HG02798 (cell line): ENCODE data around the gene EXOC6B.

ENCODE experiments used
- ATAC-seq: cut with Tn5 transposase; IDR thresholded peaks from one replicate; pipeline ENCODE4 v1.9.1; 2021; ENCODE audit warnings: mild to moderate bottlenecking; ENCODE audit not compliant: unreplicated experiment, poor library complexity

Gene EXOC6B

DNA sequence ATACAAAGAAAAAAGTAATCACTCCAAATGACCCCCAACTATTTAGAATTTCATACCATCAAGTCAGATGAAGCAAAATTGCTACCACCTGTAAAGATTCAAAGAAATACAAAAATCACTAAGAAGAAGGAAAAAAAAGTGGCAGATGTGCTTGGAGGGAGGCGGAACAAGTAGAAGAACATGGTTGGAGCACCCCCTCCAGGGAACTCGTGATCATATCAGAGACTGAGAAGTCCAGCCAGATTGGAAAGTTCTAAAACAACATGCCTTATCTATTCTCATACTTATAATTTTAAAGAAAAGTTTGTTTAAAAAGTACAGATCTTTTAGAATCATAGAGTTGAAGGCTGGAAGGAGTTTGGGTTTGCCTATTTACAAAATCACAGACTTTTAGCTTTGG is 564.8 kb downstream of the EXOC6B start:
- no peak for ATAC-seq

DNA sequence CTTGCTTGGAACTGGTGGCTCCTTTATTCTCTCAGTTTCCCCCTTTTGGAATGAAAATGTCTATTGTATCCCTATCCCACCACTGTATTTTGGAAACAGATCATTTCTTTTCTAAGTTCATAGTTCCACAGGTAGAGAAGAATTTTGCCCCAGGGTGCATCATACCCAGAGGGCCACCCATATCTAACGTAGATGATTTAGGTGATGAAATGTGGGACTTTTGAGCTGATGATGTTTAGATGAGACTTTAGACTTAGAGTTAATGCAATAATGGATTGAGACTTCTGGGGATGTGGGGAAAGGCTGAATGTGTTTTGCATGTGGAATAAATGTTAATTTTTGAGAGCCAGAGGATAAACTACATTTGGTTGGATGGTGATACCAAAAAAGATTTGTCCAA is 570.3 kb downstream of the EXOC6B start:
- no peak for ATAC-seq

DNA sequence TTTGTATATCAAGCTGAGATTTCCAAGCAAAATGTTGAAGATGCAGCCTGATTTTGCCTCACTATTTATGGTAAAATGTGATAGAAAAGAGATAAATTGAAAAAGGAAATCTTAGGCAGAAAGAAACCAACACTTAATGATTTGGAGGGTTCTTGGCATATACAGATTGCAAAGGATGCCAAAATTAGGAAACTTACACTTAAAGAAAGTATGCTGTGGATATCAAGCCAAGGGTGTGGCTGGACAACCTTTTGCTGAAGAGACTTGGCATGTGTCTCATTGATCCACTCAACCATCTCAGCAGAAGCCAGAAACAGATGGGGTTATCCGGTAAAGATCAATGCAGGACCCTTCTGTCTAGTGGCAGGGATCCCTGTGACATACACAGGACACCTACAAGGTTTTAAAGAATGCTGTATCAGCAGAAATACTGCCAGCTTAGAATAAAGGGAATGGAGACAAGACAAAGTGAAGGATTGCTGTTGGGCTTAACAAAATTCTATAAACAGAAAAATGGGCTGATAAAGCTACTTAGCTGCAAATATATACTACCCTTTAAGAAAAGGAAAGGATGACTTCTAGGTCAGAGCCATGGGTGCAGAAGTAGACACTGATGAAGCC is 570.9 kb downstream of the EXOC6B start:
- no peak for ATAC-seq

DNA sequence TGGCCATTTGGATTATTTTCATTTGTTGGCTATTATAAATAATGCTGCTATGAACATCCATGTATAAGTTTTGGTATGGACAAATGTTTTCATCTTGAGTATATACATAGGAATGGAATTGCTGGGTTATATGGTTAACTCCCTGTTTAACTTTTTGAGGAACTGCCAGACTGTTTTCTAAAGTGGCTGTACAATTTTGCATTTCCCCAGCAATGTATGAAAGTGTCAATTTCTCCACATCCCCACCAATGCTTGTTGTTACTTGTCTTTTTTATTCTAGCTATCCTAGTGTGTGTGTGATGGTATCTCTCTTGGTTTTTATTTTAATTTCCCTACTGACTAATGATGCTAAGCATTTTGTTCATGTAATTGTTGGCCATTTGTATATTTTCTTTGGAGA is 587.5 kb downstream of the EXOC6B start:
- no peak for ATAC-seq

DNA sequence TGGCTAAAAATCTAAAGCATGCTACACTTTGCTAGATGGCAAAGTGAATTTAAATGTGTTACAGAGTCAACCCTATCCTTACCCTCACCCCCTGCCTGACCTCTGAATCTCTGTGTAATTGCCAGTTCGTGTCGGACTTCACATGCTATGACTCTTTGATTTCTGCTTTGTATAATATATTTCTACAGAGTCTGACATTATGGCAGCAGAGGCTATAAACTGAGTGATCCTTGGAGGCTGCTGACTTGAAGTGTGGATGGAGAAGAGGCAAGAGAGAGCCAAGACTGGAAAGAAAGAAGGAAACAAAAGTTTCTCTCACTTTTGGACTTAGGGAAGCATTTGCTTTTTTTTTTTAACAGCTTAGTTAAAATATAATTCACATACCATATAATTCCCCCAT is 588.3 kb downstream of the EXOC6B start:
- no peak for ATAC-seq

DNA sequence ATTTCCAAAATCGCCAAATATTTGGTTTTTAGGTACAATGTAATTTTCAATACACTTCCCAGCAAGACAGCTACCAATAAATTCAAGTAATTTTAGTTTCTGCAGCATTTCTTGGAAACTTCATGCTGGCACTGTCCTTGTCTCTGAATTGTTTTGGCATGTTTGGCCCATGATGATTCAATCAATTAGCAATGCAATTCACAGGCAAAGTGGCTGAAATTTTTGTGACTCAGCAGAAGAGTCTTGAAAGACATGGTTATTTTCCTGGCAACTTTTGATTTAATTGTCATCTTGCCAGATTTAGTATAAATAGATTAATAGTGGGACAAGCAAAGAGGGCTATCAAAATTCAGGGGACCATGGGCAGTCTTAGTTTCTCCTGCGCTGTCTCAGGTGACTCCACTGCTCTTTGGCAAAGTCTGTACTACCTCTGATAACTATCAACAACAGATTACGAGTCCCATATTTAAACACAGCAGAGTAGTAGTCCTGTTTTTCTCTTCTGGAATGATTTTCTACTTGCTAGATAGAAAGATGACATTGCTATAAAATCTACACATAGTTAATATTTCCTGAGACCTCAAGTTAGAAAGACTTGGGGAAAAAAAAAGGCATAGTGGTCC is 589.3 kb downstream of the EXOC6B start:
- no peak for ATAC-seq

DNA sequence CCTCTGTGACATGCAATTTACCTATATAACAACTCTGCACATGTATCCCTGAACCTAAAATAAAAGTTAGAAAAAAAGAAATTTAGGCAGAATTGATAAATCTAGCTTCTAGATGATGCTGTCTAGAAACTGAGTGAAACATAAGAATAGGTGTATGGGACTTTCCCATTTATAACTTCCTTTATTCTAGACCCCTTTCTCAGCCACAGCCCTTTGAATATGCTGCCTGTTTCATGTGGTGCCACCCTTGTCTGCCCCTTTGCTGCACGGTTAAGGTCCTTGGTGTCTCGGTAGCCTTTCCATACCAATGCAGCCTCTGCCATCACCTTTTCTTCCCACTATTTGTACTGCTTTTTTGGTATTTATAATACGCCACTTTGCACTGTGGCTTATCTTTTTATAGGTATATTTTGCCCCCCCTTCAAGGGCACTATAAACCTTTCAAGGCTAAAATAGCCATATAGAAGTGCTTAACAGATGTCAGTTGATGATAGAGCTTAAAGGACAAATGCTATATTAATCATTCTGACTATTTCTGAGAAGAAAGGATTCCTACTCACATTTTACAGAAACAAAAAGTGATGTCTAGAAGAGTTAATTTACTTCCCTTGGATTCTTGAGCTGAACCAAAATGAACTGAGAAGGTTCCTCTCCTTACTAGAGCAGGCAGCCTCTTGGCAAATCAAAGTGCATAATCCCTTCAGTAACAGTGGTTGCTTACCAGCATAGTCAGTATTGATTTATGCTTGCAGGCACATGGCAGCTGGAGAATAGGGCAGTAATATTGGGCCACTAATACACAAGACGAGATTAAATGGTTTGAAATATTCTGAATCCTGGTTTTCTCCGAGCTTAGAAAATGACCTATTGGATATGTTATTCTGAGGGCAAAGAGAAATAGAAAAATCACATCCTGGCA is 590.1 kb downstream of the EXOC6B start:
- no peak for ATAC-seq

DNA sequence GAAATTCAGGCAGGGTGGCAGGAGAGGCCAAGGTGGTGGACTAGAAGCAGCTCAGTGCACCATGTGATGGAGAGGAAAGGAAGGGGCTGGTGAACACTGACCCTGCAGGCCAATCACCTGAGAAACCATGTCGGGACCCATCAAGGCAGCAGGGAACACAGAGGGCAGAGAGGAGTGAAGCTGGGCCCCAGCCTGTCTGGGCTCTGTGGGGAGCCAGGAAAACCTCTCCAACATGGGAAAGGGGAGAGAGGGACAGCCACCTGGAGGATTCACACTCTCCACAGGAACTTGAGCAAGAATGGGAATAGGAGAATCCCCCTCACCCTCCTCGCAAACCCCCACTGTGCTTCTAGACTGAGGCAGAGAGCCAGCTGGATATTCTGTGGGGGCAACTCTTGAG is 592.6 kb downstream of the EXOC6B start:
- no peak for ATAC-seq

DNA sequence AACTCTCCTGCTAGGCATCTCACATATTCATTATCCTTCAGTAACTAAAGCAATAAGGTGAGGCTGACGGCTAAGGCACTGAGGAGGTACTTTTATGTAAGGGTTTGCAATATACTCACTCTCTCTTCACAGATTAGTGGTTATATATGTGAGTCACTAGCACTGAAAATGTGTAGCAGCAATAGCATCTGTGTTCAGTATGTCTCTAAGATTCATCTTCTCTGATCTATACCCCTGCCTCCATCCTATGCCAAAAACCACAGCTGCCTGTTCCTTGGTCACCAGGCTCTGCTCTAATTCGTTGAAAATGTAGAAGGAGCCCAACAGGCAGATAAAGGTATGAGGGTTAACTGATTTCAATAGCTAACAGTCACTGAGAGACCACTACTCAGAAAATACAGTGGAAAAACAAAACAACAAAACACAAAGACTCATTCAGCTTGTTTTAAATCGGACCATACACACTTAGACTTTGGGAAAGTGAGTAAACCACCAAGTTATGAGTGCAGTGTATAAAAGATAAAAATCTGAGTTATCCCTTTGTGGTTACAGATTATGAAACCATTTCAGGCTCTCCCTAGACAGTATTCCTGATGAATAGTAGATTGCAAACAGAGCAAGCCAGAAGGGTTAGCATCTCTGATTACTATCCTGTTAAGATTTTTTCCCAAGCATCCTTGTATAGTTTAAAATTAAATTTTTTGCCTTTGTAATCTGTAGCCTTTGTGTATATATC is 602.8 kb downstream of the EXOC6B start:
- ATAC-seq = no peak

DNA sequence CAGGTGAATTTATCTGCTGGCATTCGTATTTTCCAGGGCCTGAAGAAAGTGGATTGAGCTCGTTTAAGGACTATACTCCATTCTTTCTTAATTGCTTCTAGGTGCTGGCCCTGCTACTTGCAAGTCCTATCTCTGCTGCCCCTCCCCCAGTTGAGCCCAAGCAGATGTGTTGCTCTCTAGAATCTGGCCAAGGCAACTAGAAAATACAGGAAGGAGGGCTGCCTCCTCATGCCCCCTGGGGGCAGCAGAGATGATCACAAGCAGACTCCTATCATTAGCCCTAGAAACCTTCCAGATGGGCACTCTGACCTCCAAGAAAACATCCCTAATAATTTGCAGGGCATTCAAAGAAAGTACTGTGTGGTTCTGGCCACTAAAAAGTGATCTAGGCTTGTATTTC is 605.7 kb downstream of the EXOC6B start:
- ATAC-seq = no peak

DNA sequence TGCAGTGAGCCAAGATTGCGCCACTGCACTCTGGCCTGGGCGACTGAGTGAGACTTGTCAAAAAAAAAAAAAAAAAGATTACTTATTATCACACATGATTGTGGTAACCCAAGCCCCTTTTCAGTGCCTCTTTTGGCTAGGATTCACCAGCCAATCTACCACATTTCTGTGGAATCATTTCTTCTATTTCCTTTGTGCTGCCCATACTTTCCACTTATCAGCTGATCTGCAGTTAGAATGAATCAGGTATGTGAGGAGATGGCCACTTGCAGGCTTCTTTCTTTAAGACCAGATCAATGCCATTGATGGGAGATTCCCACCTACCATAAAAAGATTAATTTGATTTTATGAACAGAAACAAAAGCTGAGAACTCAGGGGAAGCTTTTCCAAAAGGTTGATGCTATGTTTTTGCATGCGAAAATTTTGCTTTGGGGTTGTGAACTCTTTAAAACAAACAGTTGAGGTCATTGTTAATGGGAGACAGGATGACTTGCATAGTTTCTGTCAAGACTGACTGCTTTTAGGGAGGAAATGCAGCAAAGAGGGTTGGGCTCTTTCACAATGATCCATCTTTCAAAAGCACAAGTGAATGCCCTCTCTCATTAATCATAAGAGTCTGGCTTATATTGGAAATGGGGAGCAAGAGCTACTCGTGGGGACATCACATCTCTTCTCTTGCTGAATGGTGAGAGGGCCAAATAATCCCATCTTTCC is 611.2 kb downstream of the EXOC6B start:
- no peak for ATAC-seq

DNA sequence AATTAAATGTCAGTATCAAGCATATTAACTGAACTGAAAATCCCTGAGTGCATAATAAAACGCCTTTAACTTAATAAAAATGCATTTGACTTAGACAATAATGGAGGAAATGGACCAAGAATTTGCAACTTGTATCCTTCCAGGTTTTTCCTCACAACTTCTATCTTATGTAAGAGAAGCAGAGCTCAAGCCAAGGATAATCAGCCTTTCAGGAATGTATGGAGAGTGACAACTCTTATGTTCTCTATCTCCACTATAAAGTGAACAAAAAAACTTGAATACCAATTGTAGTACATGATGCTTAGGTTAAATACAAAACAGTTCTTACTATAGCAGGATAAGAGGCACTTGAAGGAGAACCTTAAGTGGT is 613.4 kb downstream of the EXOC6B start:
- no peak for ATAC-seq

DNA sequence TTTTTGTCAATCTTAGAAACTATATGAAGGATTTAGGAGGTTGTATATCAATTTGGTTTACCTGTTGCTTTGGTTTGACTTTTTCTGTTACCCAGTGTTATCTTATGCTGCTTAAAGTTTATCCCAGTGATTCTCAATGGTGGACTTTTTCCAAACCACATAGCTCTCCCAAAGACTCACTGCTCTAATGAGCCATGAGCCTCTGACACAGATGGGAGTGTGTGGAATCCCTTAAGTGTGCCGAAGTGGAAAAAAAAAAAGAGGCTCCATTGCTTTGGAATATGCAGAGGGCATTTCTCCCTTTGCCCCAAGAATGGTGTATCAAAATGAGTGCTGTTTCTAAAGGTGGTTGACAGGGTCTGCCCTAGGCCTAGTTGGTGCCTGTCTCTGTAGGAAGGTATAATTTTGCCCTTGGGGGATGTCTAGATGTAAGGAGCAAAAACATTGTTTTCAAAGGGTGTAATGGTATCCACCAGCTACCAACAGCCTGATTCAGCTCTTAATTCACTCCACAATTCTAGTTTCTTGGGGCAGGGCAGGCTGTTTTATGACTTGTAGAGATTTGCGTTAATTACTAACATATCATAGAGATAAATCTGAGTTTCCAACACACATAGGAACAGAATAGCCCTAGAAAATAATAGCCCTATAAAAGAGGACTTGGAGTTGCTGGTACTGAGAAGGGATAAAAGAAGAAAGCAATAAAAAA is 613.9 kb downstream of the EXOC6B start:
- no peak for ATAC-seq

DNA sequence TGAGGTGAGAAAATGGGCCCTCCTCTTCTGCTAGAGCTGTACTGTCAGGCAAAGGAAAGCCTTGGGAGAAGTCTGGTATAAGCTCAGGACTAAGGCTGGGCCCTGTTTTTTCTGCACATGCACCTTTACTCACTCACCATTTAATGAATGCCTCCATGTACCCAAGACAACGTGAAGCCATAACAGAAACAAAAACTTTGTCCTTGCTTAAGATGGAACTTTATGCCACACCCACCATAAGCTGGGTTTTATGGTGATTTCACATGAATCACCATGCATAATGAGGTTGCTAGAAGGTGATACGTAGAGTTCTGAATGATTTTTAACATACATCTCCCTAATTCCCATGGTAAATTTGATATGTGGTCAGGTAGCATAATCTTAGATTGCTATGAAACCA is 614.5 kb downstream of the EXOC6B start:
- ATAC-seq = no peak

DNA sequence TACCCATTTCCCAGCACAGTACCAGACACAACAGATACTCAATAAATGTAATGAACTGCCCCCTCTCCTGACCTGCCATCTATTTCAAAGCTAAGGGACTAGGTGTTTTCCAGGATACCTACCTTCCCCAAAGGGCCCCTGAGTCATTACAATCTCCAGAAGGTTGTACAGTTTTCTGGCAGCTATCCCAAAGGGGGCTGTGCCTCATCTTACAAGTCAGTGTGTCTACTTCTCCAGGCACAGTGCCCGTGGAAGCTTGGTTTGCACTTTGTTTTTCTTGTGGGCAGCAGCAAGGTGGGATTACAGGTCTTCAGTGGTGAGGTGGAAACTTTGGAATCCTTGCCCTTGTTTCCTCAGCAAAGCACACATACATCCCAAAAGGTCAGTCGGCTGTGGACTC is 615.4 kb downstream of the EXOC6B start:
- ATAC-seq = no peak

DNA sequence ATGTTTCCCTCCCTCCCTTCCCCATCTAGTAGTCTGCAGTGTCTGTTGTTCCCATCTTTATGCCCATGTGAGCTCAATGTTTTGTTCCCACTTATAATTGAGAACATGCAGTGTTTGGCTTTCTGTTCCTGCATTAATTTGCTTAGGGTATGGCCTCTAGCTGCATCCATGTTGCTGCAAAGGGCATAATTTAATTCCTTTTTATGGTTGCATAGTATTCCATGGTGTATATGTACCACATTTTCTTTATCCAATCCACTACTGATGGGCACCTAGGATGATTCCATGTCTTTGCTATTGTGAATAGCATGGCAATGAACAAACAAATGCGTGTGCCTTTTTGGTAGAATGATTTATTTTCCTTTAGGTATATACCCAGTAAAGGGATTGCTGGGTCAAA is 617.6 kb downstream of the EXOC6B start:
- no peak for ATAC-seq

DNA sequence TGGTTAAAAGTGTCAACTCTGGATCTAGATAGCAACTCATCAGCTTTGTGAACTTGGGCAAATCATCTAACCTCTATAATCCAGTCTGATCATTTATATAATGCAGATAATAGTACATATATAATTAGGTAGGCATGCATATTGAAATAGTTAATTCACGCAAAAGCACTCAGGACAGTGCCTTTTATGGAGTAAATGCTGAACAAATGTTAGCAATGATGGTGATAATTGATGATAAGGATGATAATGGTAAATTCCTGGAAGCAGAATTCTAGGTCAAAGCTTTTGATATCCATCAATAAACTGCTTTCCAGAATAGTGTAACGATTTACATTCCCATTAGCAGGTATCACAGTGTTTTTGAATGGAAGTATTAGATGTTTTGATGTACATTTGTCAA is 618.5 kb downstream of the EXOC6B start:
- no peak for ATAC-seq

DNA sequence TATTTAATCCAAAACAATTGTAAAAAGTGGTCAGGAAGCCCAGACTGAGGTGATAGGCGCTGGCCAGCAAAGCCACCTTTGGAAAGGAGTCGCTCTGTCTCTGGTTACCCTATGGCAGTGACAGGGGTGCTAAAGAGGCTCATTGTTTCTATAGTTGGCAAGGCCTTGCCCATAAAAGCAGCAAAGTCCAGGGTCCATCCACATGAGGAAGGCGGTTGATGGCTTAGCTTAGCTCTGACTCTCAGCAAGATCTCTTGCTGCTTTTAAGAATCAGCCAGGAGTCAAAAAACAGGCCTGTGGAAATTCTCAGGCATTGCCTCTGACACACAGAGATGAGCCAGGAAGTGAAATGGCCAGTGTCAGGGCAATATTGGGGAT is 620.3 kb downstream of the EXOC6B start:
- no peak for ATAC-seq

DNA sequence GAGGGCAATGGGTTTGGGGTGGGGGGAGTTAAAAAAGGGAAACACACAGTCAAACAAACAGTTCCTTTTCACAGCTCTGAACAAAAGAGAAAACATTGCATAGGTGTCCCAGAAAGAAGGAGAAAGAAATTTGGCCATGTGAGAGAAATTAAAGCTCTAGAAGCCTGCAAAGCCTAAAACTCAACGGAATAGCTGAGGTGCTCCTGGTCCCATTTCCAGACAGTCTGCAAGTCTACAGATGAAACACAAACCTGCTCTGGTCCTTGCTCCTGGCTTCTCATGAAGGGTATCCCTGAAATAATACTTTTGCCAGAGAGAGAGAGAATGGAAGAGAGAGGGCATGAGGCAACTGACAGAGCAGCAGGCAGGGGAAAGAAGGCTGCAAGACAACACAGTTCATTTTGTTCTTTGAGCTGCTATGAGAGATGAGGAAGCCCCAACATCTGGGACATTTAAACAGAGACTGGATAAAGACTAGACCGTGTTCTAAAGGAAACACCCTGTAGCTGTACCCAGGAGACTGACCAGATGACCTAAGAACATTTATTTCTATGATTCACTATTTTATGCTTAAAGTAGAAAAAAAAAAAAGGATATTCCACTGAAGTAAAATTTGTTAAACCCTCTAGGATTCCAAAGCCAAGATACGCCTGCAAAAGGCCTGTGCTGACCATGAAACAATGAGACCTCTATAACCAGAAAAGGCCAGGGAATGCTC is 620.9 kb downstream of the EXOC6B start:
- no peak for ATAC-seq
